ENCODE measurements around the gene VIT.

- no peak for TF ChIP-seq CTCF (IDR thresholded peaks at IDR 0.05)
- no peak for TF ChIP-seq POLR2A (IDR thresholded peaks at IDR 0.05)
Measured at GRCh38 chr2:36706021-36706876, 9.7 kb downstream of the VIT start.
